Thoracic aorta (tissue), 2 donors: ENCODE results near the gene RTN1. TPM values are rescaled to one million over a fixed set of nuclear protein-coding genes. Genes with fewer than 3 reads are reported as not detected.

Source experiments
- ATAC-seq: fragments of 150-250 bp; one replicate; pipeline ENCODE4 v1.8.0; 2017; ENCODE audit warnings: low read depth; ENCODE audit not compliant: insufficient number of reproducible peaks, low FRiP score
- DNase-seq: peaks from one replicate; pipeline ENCODE4 v3.0.0-alpha.2; 2020; ENCODE audit warnings: low spot score
- H3K27ac ChIP-seq, 2 donors: fragments of 200-600 bp; sonication (generic); 1 replicate in 1 of 2; 2 replicates in 1 of 2; pipeline ENCODE4 v1.5.1; 2016; ENCODE audit warnings: mild to moderate bottlenecking in 2 of 2, moderate library complexity in 2 of 2
- H3K27me3 ChIP-seq: fragments of 200-600 bp; sonication (generic); replicated peaks from 2 replicates; pipeline ENCODE4 v1.6.0; 2016; ENCODE audit warnings: mild to moderate bottlenecking; ENCODE audit not compliant: insufficient read depth
- H3K36me3 ChIP-seq: fragments of 200-600 bp; sonication (generic); one replicate; pipeline ENCODE4 v1.5.1; 2016
- H3K4me1 ChIP-seq, 2 donors: fragments of 200-600 bp; sonication (generic); 1 replicate in 1 of 2; 2 replicates in 1 of 2; pipeline versions ENCODE4 v1.5.1 to v1.6.0; 2016; ENCODE audit warnings: low read depth in 2 of 2, mild to moderate bottlenecking in 1 of 2; ENCODE audit not compliant: control insufficient read depth in 1 of 2
- H3K4me3 ChIP-seq: fragments of 200-600 bp; sonication (generic); 2 replicates; pipeline ENCODE4 v1.5.1; 2016; ENCODE audit warnings: mild to moderate bottlenecking
- H3K9me3 ChIP-seq: fragments of 200-600 bp; sonication (generic); 2 replicates; pipeline ENCODE4 v1.5.1; 2016
- CTCF ChIP-seq: fragments of 200-600 bp; sonication (generic); IDR thresholded peaks from one replicate; pipeline ENCODE4 v1.5.1; 2019; ENCODE audit warnings: antibody characterized with exemption
- total RNA-seq, 2 donors: library from RNA; depleted of rRNA; stranded (reverse); fragments of >200 nt; gene quantifications; one replicate each; pipeline versions ENCODE4 v1.1.0 to v1.2.3, GENCODE V29; 2016

RTN1 gene
- total RNA-seq, 2 donors from 2014 or later = 66.5 to 129 TPM

- Histone ChIP-seq H3K27me3 (no peaks in the 10 kb centered on the region), H3K9me3 (no peaks in the 10 kb centered on the region), H3K36me3 (no peaks in the 10 kb centered on the region), H3K4me3 (no peak overlapping the region), H3K27ac (no peak overlapping the region), H3K4me1 (peaks cover 0 to 7% of the 10 kb centered on the region in 2 donors)
- DNase-seq (no peak), ATAC-seq (no peak)
- TF ChIP-seq CTCF = no peak
These were observed 51.0 kb downstream of the RTN1 start for GRCh38 chr14:59819446-59820088.

GRCh38 chr14:59816941-59817340 lies 53.6 kb downstream of the RTN1 start:
- TF ChIP-seq CTCF = no peak
- DNase-seq (no peak), ATAC-seq (no peak)
- Histone ChIP-seq H3K9me3 (no peaks in the 10 kb centered on the region), H3K27me3 (no peaks in the 10 kb centered on the region), H3K4me3 (no peak overlapping the region), H3K27ac (no peak overlapping the region), H3K36me3 (no peaks in the 10 kb centered on the region), H3K4me1 (peaks cover 0 to 11% of the 10 kb centered on the region in 2 donors)

- Histone ChIP-seq H3K27ac (no peak overlapping the region), H3K4me1 (peaks cover 0 to 11% of the 10 kb centered on the region in 2 donors), H3K4me3 (no peak overlapping the region), H3K36me3 (no peaks in the 10 kb centered on the region), H3K27me3 (no peaks in the 10 kb centered on the region), H3K9me3 (no peaks in the 10 kb centered on the region)
- no peak for TF ChIP-seq CTCF
- ATAC-seq (no peak), DNase-seq (no peak)
These were observed 55.6 kb downstream of the RTN1 start for GRCh38 chr14:59814988-59815387.

GRCh38 chr14:59811815-59812214 lies 58.8 kb downstream of the RTN1 start:
- DNase-seq (no peak), ATAC-seq (no peak)
- Histone ChIP-seq H3K27ac (no peak overlapping the region), H3K4me1 (peaks cover 0 to 11% of the 10 kb centered on the region in 2 donors), H3K27me3 (no peaks in the 10 kb centered on the region), H3K4me3 (no peak overlapping the region), H3K9me3 (no peaks in the 10 kb centered on the region), H3K36me3 (no peaks in the 10 kb centered on the region)
- no peak for TF ChIP-seq CTCF

GRCh38 chr14:59811073-59811472 lies 59.5 kb downstream of the RTN1 start:
- Histone ChIP-seq H3K36me3 (no peaks in the 10 kb centered on the region), H3K9me3 (no peaks in the 10 kb centered on the region), H3K27ac (no peak overlapping the region), H3K4me1 (peaks cover 0 to 11% of the 10 kb centered on the region in 2 donors), H3K27me3 (no peaks in the 10 kb centered on the region), H3K4me3 (no peak overlapping the region)
- DNase-seq (no peak), ATAC-seq (no peak)
- TF ChIP-seq CTCF = no peak
